Left renal pelvis (tissue), 4 donors: ENCODE data around the gene ANO4. TPM values are rescaled to one million over a fixed set of nuclear protein-coding genes. Genes with fewer than 3 reads are reported as not detected.
"Not testable (repeated sequence)": the region's sequence is repeated elsewhere in the genome, so short reads cannot be mapped to it uniquely, and the experiment has no call there.

Experiments used
- DNase-seq, 4 donors: peaks; one replicate each; pipeline ENCODE4 v3.0.0-alpha.2; 2013; ENCODE audit warnings: low read depth in 4 of 4, low spot score in 3 of 4
- polyA plus RNA-seq, 4 donors: library from polyadenylated mRNA; unstranded; fragments of 120-200 nt; gene quantifications; one replicate each; pipeline ENCODE4 v1.2.1, GENCODE V29; 2013; ENCODE audit not compliant: insufficient read length in 4 of 4

ANO4 gene
- polyA plus RNA-seq, 4 donors = 1.3 to 7.0 (median 1.4) TPM

DNA sequence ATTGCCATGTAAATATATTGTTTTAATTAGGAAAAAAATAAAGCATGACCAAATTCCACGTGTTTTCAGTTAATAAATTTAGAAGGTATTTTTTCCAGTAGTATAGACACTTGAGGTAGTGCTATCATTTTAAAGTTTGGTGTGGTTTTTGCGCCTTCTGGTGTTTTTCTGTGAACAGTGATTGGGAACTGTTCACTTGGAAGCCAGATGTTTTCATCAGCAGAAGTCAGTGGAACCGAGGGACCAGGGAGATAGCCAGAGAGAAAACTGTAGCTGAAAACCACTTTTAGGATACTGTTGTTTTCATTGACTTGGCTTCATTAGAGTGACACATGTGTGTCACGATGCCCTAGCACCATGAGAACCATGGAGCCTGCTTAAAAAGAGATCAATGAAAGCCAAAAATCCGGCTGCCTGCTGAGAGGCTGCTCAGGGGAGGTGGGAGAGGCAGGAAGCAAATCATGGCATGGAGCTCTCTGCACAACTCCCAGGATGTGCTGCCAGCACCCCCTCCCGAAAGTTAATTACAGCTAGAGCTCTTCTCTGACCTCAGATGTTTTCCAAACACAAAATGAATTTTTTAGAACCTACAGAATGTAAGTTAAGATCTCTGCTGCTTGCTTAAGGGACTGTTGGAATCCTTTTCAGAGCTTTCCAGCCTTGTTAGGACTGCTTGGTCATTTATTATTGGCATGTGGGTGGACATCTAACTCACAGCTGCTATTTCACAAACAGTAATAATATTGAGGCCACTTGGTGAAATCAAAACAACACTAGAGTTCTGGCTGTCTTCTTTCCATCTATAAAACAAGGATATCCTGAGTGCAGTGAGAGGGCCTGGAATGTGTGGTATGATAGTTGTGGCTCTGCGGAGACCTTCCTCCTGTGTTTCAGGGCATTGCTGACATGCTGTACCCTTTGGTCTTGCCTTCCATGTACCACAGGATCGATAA lies 192.3 kb downstream of the ANO4 start:
- DNase-seq = no peak

DNA sequence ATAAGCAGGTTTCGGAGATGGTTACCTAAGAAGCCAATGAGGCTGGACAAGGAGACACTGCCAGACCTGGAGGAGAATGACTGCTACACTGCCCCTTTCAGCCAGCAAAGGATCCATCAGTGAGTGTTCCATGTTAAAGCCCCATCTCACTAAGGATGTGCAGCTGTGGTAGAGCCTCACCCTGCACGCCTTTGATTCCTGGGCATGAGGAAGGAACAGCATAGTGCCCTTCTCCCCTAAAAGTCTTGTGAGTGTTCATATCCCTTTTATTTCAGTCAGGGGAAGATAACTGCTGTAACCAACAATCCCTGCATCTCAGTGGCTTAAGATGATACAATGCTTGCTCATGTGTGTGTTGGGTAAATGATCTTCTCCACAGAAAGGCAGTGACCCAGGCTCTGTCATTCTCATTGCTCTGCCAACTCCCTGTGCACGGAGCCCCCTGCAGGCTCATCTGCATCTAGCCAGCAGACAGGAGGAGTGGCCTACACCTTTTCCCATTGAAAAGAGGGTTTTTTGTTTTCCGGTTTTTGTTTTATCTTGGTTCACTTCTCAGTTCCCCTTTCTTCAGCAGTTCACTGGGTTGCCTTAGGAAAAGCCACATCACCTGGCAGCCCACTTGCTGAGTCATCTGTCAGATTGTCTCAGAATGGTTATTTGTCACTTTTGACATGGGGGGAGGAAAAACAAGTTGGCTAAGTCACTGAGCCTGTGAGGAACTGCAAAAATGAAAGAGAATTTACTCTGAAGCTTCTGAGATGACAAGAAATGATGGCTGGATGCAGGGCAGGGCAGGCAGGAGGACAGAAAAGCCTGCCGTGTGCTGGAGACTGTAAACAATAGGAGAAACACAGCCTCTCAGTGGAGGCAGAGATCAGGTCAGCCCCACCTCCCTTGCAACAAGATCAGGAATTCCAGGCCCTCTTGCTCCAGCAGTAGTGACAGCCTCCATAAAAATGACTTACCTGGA lies 193.3 kb downstream of the ANO4 start:
- peak in 1 of 4 donors; percentile 37 for DNase-seq

DNA sequence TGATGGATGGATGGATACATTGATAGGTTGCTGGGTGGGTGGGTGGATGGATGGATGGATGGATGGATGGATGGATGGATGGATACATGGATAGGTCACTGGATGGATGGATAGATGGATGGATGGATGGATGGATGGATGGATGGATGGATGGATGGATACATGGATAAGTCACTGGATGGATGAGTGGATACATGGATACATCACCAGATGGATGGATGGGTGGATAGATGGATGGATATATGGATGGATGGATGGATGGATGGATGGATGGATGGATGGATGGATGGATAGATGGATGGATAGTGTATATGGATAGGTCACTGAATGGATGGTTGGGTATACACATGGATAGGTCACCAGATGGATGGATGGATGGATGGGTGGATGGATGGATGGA lies 194.9 kb downstream of the ANO4 start:
- not testable (repeated sequence) for DNase-seq

GRCh38 chr12:100991102-100991501 lies 196.5 kb downstream of the ANO4 start:
- DNase-seq = no peak

DNA sequence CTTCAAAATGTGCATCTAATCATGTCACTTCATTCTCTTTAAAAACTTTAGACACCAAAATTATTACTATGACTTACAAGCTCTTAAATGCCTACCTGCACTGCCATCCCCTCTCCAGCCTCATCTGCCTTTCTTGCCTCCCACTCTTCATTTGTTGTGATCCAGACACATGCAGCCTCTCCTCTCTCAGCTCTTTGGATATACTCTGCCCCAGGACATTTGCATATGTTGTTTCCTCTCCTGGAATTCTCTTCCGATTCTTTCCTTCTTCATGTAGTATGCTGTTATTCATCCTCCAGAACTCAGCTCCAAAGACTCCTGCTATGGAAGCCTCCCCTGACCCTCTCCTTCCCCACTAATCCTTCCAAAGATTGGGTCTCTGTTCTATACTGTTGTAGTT lies 197.6 kb downstream of the ANO4 start:
- DNase-seq = no peak

DNA sequence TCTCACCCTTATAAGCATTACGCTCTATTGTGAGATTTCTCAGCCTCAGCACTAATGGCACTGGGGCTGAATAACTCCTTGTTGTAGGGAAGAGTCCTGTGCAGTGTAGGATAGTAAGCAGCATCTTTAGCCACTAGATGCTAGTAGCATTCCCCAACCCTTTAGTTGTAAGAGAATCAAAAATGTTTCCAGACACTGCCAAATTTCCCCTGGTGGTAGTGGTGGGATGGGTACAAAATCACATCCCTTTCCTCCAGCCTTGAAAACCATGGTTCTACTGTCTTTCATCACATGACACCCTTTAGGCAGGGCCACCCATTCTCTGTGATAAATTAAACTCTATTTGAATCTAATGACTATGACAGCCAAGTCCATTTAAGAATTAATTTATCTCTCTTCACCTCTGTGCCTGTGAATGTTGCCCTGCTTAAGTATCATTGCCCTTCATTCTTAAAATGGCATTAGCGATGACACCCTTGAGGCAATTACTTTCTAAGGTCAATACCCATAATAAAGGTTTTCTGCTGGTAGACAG lies 199.4 kb downstream of the ANO4 start:
- DNase-seq = no peak

DNA sequence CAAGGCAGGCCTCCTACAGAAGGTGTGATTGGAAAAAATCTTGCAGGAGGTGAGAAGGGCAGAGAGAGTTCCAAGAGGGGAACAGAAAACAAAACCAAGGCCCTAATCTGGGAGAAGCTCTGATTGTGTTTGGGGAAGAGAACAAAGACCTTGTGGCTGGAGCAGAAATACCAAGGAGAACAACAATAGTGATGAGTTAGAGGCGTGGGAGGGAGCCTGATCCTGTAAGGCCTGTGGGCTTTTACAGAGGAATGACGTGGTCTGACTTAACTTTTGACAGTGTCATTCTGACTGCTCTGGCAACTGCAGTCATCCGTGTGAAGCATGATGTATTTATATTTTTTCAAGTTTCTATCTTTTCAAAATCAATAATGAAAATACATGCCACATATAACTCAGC lies 200.6 kb downstream of the ANO4 start:
- no peak for DNase-seq

- DNase-seq = no peak
These were observed 201.2 kb downstream of the ANO4 start for GRCh38 chr12:100995771-100996170.

DNA sequence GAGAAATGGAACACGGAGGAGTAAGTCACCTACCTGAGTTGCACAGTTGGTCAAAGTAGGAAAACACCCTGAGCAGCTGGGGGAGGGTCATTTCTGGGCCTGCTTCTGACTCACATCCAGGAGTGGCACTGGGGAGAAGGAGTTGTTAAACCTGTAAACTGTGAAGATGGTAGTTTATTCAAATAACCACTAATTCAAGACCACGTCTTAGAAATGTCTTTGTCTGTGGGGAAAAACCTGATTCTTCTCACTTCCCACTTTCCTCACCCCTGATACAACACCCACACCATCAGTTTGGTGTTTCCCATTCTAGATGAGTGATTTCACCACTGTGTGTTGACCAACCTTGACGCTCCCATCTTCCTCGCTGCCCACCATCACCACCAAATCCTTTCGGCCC lies 207.1 kb downstream of the ANO4 start:
- DNase-seq = no peak

- DNase-seq = peak in 1 of 4 donors; percentile 32
These were observed 208.3 kb downstream of the ANO4 start for GRCh38 chr12:101002696-101003419.

DNA sequence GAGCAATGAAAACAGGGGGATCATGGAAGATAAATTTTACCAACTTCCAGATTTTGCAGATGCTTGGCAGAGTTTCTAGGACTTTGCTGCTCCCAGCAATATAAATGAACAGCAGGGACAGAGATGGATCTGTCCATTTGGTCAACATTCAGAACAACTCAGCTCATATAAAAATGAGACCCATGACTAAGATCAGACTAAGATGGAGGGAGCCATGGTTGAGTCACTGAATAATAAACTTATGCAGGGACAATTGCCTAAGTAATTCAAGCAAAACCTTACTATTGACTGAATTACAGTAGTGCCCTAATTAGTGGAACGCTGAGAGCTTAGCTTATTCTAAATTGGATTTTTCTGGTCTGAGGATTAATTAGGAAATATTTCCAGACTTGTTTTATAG lies 210.3 kb downstream of the ANO4 start:
- no peak for DNase-seq

DNA sequence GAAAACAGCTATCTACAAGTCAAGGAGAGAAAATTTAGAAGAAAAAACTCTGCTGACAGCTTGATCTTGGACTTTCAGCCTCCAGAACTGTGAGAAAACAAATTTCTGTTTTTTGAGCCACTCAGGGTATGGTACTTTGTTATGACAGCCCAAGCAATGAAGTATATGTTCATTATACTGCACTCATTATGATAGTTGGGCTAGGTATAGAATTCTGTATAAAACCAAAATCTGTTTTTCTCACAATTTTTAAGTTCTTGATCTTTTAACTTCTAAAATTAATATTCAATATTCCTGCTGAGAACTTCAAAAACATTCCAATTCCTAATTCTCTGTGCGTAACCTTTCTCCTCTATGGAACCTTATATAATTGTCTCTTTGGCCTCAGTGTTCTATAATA lies 214.7 kb downstream of the ANO4 start:
- DNase-seq = no peak

GRCh38 chr12:101010896-101011295 lies 216.3 kb downstream of the ANO4 start:
- DNase-seq = no peak

DNA sequence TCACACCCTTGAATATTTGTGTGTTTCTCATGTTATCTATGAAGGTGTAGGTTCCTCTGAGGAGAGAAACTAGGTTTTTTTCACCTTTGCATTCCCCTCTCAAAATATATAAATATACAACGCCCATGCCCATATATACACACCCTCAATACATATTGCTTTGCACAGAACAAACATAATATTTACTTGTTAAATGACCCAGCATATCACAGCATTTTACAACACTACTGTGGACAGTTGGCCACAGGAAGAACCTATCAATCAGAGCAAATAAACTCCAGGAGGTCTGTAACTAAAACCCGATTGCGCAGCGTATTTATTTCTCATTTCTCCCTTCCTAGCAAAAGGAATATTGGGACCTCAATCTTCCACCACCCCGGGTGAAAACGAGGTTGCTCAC lies 219.4 kb downstream of the ANO4 start:
- DNase-seq = no peak

DNA sequence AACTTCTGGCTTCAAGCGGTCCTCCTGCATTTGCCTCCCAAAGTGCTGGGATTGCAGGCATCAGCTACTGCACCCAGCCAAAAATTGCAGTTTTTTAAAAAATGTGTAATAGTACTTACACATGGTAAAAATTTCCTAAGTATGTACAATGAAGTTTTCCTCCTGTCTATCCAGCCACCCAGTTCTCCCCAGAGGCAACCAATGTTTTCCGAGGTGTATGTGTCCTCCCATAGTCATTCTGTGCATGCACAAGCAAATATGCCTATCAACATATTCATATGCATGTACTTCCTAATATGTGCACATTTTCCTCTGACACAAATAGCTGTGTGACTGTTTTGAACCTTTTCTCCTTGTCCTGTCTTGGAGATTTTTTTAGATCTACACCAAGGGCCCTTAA lies 220.5 kb downstream of the ANO4 start:
- DNase-seq = no peak

GRCh38 chr12:101018540-101018939 lies 224.0 kb downstream of the ANO4 start:
- DNase-seq = no peak

- DNase-seq = no peak
These were observed 224.6 kb downstream of the ANO4 start for GRCh38 chr12:101019201-101019600.

DNA sequence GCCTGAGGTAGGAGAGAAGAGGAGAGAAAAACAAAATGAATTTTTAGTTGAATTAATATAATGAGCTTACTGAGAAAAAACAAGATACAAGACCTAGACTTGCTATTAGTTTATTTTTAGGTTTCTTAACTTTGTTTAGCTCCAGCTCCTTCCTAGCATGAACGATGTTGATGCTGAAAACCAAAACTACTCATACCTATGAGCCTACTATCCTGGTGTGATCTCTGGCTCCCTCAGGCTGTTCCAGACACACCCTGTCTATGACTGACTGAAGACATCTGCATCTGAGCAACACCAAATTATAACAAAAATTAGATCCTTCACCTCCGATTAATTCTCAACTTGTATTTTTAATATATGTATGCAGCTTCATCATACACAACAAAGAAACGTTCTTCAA lies 225.1 kb downstream of the ANO4 start:
- no peak for DNase-seq

DNA sequence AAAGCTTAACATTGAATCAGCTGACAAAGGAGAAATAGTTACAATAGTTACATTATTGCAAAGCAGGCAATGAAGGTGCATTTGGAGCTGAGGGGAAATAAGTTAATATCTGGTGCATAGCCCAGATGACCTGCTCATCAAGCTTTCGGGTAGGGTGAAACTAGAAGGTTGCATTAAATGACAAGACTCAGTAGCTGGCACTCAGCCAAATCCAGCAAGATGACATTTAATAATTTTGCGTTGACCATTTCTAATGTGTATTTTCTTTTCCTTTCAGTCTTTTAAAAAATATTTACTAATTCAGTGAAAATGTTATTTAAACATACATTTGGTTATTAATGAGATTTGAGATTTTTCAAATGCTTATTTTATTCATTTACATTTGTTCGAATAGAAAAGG lies 226.9 kb downstream of the ANO4 start:
- DNase-seq = no peak

DNA sequence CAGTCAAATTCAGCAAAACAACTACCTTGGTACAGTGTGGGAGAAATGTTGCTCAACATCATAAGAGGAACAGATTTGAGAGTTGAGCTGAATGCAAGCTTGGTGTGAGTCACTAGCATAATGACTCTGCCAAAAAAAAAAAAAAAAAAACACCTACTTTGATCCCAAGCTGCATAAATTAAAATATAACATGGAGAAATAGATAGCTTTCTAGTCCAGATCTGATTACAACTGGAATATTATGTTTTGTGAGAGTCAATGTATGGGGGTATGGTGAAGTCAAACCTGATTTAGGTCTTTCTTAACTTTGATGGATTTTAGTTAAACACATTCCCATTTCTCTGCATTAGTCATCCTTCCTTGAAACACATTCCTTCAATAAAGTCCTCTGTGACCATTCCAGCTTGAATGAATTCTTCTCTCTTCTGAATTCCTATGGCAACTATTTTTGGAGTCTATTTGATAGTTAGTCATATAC lies 227.4 kb downstream of the ANO4 start:
- DNase-seq = no peak
